ENCODE results near the gene COL15A1. TPM values are rescaled to one million over a fixed set of nuclear protein-coding genes. Genes with fewer than 3 reads are reported as not detected.

COL15A1 gene
- total RNA-seq, 4 donors from 2014 or later = 1.4 to 16.5 (median 5.6) TPM

DNA sequence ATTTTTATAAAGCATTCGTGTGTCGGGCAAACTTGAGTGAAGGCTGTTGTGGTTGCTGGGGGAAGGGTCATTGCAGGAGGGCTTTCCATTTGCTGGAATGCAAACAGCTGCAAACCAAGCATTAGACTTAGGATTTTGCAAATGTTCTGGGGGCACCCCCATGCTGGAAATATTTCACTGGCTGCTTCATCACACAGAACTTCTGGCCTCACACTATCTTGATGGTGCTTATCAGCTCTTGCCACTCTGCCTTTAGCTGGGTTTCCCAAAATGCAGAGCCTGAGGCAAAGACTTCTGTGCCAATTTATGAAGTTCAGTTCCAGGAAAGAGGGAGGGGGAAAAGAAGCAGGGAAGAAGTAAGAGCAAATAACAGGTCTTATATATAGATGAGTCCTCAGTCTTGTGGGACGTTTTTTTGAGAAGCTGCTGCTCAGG lies 8.6 kb upstream of the COL15A1 start:
- TF ChIP-seq POLR2A (IDR thresholded peaks at IDR 0.05) = no peak
- TF ChIP-seq, protein P1, sequence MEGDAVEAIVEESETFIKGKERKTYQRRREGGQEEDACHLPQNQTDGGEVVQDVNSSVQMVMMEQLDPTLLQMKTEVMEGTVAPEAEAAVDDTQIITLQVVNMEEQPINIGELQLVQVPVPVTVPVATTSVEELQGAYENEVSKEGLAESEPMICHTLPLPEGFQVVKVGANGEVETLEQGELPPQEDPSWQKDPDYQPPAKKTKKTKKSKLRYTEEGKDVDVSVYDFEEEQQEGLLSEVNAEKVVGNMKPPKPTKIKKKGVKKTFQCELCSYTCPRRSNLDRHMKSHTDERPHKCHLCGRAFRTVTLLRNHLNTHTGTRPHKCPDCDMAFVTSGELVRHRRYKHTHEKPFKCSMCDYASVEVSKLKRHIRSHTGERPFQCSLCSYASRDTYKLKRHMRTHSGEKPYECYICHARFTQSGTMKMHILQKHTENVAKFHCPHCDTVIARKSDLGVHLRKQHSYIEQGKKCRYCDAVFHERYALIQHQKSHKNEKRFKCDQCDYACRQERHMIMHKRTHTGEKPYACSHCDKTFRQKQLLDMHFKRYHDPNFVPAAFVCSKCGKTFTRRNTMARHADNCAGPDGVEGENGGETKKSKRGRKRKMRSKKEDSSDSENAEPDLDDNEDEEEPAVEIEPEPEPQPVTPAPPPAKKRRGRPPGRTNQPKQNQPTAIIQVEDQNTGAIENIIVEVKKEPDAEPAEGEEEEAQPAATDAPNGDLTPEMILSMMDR (IDR thresholded peaks at IDR 0.05) = no peak
- no peaks in the 10 kb centered on the region for H3K9me3 ChIP-seq
- no peak for DNase-seq

DNA sequence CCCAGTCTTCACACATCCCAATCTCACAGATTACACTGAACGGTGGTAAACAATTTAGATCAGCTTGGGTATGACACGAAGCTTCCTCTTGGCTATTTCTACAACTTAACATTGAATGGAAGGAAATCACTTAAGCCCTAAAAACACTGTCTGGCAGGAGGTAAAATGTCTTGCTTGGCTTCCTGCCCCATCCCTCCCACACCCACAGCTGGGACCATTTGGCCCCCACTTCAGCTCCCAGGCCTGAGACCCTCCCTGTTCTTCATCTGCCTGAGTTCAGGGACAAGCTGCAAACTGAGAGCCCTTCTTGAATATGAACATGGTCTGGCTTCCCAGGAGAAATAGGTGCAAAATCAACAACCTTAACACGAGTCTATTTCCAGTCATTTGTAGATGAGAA lies 3.4 kb upstream of the COL15A1 start:
- Histone ChIP-seq H3K36me3 (no peaks in the 10 kb centered on the region), H3K27ac (no peak overlapping the region), H3K4me3 (no peak overlapping the region), H3K9me3 (no peaks in the 10 kb centered on the region), H3K4me1 (peaks cover 0 to 8% (median 0%) of the 10 kb centered on the region in 4 donors), H3K27me3 (peaks cover 0 to 6% of the 10 kb centered on the region in 2 donors)
- TF ChIP-seq, protein P1 (IDR thresholded peaks at IDR 0.05) = no peak
- no peak for TF ChIP-seq POLR2A (IDR thresholded peaks at IDR 0.05)
- no peak for DNase-seq

More for the DNA sequence above, 8.6 kb upstream of the COL15A1 start:
- Histone ChIP-seq H3K27me3 (no peaks in the 10 kb centered on the region), H3K4me1 (no peaks in the 10 kb centered on the region), H3K36me3 (no peaks in the 10 kb centered on the region), H3K4me3 (no peak overlapping the region), H3K27ac (no peak overlapping the region)

DNA sequence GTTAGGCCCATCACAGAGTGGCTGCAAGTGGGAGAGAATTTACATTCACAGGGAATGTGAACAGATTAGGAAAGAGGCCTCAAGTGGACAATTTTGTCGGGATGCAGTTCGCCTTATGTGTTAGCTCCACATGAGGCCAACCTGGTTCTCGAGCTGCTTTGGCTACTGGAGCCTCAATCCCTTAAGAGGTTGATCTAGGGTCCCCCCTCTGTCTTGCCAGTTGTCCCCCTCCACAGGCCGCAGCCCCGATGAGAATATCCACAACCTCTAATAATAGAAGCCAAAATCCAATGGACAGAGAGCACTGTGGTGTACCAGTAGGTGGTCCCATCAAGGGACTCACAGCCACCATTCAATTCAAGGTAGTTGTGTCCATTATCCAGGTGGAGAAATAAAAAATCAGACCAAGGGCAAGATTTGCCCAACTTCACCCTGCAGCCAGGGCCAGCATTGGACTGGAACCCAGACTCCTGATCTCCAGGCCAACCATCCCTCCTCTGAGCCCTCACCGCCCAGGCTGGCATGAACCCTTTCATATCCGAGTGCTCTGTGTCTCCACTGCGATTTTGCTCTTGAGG lies 1.7 kb upstream of the COL15A1 start:
- H3K27ac ChIP-seq = no peak overlapping the region
- no peak overlapping the region for H3K4me3 ChIP-seq
- no peak for DNase-seq
- H3K9me3 ChIP-seq = no peaks in the 10 kb centered on the region
- TF ChIP-seq, protein P1 (IDR thresholded peaks at IDR 0.05) = no peak
- TF ChIP-seq POLR2A (IDR thresholded peaks at IDR 0.05) = no peak
- H3K36me3 ChIP-seq = no peaks in the 10 kb centered on the region
- peaks cover 0 to 8% (median 0%) of the 10 kb centered on the region in 4 donors for H3K4me1 ChIP-seq
- peaks cover 0 to 6% of the 10 kb centered on the region in 2 donors for H3K27me3 ChIP-seq

DNA sequence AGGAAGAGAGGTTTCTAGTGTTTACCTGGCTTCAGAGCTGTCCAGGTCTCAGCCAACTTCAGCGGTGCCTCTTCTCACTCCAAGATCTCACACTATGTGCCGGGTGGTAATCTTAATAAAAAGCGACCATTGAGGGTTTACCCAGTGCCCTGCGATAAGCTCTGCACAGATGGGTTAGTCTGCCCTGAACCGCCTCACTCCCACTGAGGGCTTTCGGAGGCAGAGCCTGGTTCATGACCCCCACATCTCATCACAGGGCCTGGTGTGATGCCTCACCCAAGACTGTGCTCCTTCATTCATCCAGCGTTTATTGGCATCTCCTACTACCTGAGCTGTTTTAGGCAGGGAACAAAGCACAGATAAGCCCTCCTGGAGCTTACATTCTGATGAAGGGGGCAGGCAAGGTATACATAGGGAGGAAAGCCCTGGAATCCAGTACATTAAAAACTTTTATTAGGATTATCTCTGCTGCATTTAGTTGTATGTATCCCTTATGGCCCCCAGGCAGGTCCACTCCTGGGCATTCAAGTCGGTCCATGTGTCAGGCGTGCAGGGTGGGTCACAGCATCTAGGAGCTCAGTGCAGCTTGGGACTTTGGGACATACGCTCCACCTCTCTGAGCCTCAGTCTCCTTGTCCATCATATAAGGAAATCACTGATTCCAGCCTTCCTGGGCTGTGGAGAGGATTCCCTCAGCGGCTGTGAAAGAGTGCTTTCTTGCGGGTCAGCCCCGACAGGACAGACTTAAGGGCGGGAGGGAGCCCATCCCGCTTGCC lies 613 bp upstream of the COL15A1 start:
- H3K4me3 ChIP-seq = peak overlapping the region; percentile 18 to 61 (median 33)
- peaks cover 0 to 8% (median 0%) of the 10 kb centered on the region in 4 donors for H3K4me1 ChIP-seq
- H3K27ac ChIP-seq = peak overlapping the region in 2 of 4 donors; percentile 52 to 84
- peaks cover 0 to 6% of the 10 kb centered on the region in 2 donors for H3K27me3 ChIP-seq
- no peak for DNase-seq
- TF ChIP-seq POLR2A (IDR thresholded peaks at IDR 0.05) = no peak
- TF ChIP-seq, protein P1 (IDR thresholded peaks at IDR 0.05) = no peak
- no peaks in the 10 kb centered on the region for H3K36me3 ChIP-seq
- H3K9me3 ChIP-seq = no peaks in the 10 kb centered on the region

DNA sequence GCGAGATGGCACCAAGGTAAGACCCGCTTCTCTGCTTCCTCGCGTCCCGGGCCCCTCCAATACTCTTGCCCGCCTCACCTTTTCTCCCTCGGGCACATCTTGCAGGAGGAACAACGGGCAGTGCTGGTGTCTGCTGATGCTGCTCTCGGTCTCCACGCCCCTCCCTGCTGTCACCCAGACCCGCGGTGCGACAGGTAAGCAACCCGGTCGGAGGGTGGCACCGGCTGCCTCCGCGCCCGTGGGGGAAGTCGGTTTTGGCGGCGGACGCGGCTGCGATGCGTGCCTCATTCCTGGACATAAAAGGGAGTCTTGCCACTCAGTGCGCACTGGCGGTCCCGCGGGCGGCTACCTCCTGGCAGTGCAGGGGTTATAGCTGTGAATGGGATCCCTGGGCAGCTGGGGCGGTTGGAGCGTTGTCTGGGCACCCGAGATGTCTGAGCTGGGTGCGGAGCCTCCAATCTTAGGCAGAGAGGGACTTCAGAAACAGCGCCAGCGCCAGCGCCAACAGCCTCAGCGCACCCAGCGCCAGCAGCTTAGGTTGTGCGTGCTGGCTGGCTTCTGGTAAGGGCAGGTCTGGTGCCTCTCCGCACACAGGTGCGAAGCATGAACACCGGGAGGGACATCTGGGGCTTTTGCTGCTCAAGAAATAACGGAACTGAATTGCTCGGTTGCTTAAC lies 488 bp downstream of the COL15A1 start:
- Histone ChIP-seq H3K9me3 (no peaks in the 10 kb centered on the region), H3K4me3 (peak overlapping the region; percentile 18 to 61 (median 33)), H3K36me3 (no peaks in the 10 kb centered on the region), H3K27ac (peak overlapping the region in 3 of 4 donors; percentile 42 to 84 (median 52)), H3K4me1 (peaks cover 0 to 8% (median 0%) of the 10 kb centered on the region in 4 donors), H3K27me3 (peaks cover 0 to 6% of the 10 kb centered on the region in 2 donors)
- TF ChIP-seq POLR2A (IDR thresholded peaks at IDR 0.05) = no peak
- TF ChIP-seq, protein P1 (IDR thresholded peaks at IDR 0.05) = no peak
- no peak for DNase-seq

Data from Peyer's patch (tissue), 4 donors.